HL-60/S4 treated with phorbol 12-myristate 13-acetate at 8.2 ng/mL for 4 days and 3 days (cell line): Measurements from ENCODE around the gene KCND1.

Experiments used
- in situ Hi-C: fragments of 300-500 bp; cut with MboI; formaldehyde crosslinking; loops from 2 replicates; pipeline ENCODE4 v1.15.0; 2022; ENCODE audit warnings: low sequenced_read_pairs

The KCND1 gene

GRCh38 chrX:48975041-48975440 lies 3.4 kb upstream of the KCND1 start:
- in situ Hi-C loops, result no loop called here

DNA sequence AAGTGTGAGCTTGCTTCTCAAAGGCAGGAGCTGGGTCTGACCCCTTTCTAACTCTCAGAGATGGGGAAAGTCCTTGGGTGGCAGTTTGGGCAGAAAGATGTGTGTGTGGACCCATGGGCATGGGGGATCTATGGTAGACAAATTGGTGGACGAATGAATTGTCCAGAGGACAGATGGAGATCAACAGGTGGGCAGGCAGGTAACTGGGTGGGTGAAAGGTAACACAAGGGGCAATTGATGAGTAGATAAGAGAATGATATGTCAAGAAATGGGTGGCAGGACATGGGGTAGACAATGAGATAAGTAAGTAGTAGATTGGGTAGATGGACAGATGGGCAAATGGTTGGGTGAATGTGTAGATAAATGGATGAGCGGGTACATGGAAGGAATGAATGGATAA lies 2.9 kb upstream of the KCND1 start:
- in situ Hi-C loops, result no loop called here

- in situ Hi-C loops, result no loop called here
Observed at GRCh38 chrX:48974033-48974432, 2.4 kb upstream of the KCND1 start.

DNA sequence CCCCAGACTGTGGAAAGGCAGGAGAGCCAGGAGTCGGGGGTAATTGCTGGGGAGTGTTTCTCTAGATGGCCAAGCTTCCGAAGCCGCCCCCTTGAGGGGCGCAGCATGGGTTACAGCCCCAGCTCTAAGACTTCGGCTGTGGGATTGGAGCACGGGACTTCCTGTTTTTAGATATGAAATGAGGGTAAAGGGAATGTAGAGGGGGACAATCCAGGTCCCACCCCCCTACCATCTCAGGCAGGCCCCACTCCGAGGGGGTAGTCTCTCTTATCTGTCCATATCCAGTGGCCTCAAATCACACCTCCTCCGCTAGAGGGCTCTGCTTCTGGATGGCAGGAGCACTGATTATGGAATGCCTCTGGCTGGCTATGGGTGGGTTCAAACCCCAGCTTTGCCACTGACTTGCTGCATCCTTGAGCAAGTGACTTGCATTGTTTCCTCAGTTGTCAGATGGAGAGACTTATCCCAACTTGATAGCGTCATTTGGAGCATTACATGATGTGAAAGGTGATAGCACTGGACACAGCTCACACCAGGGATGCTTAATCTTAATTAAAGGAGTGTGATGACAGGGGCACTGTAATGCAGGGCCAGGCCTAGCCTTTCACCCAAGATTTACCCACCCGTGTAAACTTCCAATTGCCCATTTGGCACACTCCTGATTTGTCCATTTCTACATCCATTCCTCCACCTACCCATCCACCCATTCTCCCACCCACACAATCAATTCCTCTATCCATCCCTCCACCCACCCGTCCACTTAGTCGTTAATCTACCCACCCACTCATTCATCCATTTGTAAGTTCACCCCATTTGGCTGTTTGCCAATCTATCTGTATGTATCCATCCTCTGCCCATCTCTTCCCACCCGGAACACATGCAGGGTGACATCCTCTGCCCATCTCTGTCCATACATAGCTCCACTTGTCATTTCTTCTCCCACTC lies 848 bp upstream of the KCND1 start:
- in situ Hi-C loops, result no loop called here

- in situ Hi-C loops, result no loop called here
Observed at GRCh38 chrX:48969471-48969870, 2.2 kb downstream of the KCND1 start.

DNA sequence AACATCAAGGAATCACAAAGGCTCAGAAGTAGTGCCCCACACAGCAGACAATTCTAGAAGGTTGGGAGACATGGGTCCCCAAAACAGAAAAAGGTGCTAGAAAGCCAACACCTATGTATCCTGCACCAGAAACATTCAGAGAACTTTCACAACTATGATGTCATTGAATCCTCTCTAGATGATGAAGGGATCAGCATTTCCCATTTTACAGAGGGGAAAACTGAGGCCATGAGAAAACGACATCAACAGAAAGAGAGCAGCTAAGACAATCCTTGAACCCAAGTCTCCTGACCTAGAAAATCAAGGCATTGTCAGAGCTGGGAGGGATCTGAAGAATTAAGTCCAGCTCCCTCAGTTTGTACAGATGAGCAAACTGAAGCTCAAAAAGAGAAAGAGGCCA lies 3.3 kb downstream of the KCND1 start:
- in situ Hi-C loops, result no loop called here

GRCh38 chrX:48966796-48967579 lies 4.7 kb downstream of the KCND1 start:
- in situ Hi-C loops, result no loop called here

GRCh38 chrX:48965959-48966358 lies 5.7 kb downstream of the KCND1 start:
- in situ Hi-C loops, result no loop called here

DNA sequence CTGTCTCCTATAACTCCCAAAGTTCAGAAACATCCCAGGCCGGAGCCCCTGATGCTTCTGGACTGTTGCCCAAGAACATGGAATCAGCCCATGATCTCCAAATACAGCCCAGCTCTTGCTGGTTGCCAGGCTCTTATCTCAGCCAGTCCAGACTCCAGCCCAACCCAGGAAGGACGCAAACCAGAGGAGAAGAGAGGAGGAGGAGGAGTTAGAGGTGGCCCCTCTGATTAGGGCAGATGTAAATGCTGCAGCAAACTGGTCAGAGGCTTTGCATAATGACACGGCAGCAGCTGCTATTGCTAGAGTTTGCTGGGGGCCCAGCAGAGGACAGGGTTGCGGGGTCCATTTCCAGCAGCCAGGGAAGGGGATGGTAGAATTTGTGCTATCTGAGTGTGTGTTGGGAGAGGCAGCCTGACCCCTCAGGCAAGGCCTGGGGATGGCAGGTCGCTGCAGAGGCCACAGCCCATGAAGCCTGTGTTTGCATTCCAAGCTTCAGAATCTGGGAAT lies 10.0 kb downstream of the KCND1 start:
- in situ Hi-C loops, result no loop called here

DNA sequence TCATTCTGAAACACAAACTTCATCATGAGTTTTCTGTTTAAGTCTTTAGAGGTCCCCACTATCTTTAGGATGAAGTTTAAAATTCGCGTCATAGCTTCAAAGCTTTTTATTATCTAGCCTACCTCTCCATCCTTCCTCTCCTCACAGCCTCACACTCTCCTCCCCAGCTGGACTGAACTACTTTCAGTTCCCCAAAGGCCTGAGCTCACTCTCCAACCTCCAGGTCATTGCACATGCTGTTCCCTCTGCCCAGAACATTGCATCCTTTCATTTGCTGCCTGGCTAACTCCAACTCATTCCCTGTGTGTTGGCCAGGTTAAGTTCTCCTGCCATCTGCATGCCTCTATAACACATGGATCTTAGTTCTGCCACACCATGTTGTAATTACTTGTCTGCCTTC lies 11.4 kb downstream of the KCND1 start:
- in situ Hi-C loops, result no loop called here

- in situ Hi-C loops, result no loop called here
Observed at GRCh38 chrX:48958635-48959094, 13.0 kb downstream of the KCND1 start.

DNA sequence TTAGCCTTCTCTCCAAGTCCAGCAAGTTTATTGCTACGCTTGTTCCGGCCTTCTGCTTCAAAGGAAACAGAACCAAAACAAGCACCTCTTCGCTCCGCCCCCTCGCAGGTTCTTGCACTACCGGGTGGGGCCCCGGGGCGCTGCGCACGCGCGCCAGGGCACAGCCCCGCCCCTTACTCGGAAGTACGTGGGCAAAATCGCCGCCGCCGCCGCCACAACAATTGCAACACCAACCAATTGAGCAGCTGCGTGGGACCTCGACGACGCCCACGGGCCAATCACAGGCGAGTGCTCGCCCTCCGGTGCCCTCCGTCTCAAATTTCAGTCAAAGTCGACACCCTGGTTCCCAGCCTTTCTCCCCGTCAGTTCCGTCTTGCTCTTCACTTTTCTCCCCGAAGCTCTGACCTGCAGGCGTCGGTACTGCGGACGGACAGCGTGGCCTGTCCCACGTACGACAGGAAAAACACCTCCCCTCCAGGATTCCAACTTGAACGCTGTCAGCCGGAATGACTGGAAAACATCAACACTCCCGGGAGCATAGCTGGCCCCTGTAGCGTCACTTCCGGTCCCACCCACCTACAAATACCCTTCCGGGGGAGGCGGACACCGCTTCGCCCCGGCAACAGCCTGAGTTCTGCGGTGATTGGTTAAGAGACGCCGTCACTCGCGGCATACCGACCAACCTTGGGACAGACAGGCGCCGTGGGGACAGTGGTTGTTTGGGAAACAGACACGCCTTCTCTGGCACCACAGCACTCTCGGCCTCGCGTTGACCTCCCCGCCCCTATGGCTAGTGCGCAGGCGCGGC lies 13.6 kb downstream of the KCND1 start:
- in situ Hi-C loops, result no loop called here

GRCh38 chrX:48957477-48957826 lies 14.2 kb downstream of the KCND1 start, which contains the start of gene OTUD5:
OTUD5 (minus strand) TSS chrX:48957607; CDS start chrX:48957570, 37 bp downstream.
- in situ Hi-C loops, result no loop called here

DNA sequence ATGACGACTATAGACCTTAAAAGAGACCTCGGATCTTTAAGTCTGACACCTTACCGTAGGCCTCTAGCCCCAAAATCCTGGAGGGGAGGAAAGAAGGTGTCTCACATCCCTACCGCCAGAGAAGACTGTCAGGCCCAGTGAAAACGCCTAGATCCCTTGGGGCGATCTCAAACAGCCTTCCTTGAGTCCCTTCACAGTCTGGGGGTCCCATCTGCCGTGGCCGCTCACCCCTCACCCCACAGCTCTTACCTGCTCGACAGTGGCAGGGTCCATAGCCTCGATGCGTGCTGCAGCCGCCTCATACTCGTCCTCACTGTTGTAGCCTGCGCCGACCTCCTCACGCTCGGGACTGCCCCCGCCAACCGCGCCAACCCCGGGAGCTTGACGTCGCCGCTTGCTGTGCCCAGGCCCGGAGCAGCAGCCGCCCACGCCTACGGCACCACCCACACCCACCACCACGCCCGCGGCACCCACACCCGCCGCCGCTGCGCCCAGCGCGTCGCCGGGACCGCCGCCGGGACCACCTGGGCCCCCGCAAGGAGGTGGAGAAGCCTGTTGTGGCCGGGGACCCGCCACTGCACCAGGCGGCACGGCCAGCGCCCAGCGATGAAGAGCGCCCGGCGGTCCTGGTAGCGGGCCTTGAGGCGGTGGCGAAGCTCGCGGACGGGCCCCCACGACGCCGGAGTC lies 14.8 kb downstream of the KCND1 start:
- in situ Hi-C loops, result no loop called here

- in situ Hi-C loops, result no loop called here
Observed at GRCh38 chrX:48948589-48948988, 23.1 kb downstream of the KCND1 start.

DNA sequence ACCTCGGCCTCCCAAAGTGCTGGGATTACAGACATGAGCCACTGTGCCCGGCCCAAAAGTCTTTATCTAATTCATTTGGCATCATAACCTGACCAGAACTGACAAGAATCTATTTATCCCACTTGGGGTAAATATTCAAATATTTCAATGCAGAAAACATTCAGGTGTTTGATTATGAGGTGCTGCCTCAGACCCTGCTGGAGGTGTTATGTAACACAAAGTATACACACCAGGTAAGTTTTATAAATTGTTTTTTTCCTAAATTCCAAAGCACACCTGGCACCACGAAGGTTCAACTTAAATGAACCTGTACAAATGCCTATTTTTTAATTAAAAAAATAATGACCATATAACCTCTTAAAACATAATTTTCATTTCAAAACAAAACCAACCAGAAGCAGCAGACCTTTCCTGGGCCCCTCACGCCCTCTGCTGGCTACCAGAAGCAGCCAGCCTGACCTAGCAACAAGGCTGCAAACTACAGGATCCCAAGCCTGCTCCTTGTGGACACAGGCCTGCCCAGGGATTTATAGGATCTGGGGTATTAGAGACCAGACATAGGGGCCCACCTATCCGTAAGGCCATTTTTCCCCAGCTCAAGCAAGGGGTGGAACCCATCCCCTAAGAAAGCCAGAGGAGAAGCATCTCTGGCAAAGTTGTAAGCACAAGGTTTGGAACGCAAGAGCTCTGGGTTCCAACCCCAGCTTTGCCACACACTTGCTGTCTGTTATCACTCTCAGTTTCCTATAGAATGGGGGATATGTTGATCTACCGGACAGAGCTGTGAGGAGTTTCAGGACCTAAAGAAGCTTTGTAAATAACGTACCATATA lies 25.9 kb downstream of the KCND1 start:
- in situ Hi-C loops, result no loop called here

DNA sequence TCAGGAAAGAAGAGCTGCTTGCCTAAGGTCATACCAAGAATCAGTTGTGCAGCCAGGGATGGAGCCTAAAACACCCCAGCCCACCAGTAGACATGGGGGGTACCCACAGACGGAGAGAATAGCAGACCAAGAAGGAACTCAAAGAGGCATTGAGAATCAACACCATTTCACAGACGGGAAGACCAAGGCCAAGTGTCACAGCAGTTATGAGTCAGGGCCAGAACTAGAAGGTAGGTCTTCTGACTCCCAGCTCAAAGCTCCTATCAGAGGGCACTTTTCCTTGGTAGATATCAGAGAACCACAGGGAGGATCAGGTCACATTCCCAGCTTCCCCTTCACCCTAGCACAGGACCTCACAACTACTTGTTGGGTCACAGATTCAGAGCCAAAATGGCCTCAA lies 28.7 kb downstream of the KCND1 start:
- in situ Hi-C loops, result no loop called here

GRCh38 chrX:48940404-48940955 lies 31.2 kb downstream of the KCND1 start:
- in situ Hi-C loops, result no loop called here
